Thoracic aorta (tissue), 2 donors: ENCODE measurements around the gene SELENOK. TPM values are rescaled to one million over a fixed set of nuclear protein-coding genes. Genes with fewer than 3 reads are reported as not detected.

Experiments used
- ATAC-seq: fragments of 150-250 bp; one replicate; pipeline ENCODE4 v1.8.0; 2017; ENCODE audit warnings: low read depth; ENCODE audit not compliant: insufficient number of reproducible peaks, low FRiP score
- DNase-seq: peaks from one replicate; pipeline ENCODE4 v3.0.0-alpha.2; 2020; ENCODE audit warnings: low spot score
- H3K27ac ChIP-seq, 2 donors: fragments of 200-600 bp; sonication (generic); 1 replicate in 1 of 2; 2 replicates in 1 of 2; pipeline ENCODE4 v1.5.1; 2016; ENCODE audit warnings: mild to moderate bottlenecking in 2 of 2, moderate library complexity in 2 of 2
- H3K27me3 ChIP-seq: fragments of 200-600 bp; sonication (generic); replicated peaks from 2 replicates; pipeline ENCODE4 v1.6.0; 2016; ENCODE audit warnings: mild to moderate bottlenecking; ENCODE audit not compliant: insufficient read depth
- H3K36me3 ChIP-seq: fragments of 200-600 bp; sonication (generic); one replicate; pipeline ENCODE4 v1.5.1; 2016
- H3K4me1 ChIP-seq, 2 donors: fragments of 200-600 bp; sonication (generic); 1 replicate in 1 of 2; 2 replicates in 1 of 2; pipeline versions ENCODE4 v1.5.1 to v1.6.0; 2016; ENCODE audit warnings: low read depth in 2 of 2, mild to moderate bottlenecking in 1 of 2; ENCODE audit not compliant: control insufficient read depth in 1 of 2
- H3K4me3 ChIP-seq: fragments of 200-600 bp; sonication (generic); 2 replicates; pipeline ENCODE4 v1.5.1; 2016; ENCODE audit warnings: mild to moderate bottlenecking
- H3K9me3 ChIP-seq: fragments of 200-600 bp; sonication (generic); 2 replicates; pipeline ENCODE4 v1.5.1; 2016
- CTCF ChIP-seq: fragments of 200-600 bp; sonication (generic); IDR thresholded peaks from one replicate; pipeline ENCODE4 v1.5.1; 2019; ENCODE audit warnings: antibody characterized with exemption
- total RNA-seq, 2 donors: library from RNA; depleted of rRNA; stranded (reverse); fragments of >200 nt; gene quantifications; one replicate each; pipeline versions ENCODE4 v1.1.0 to v1.2.3, GENCODE V29; 2016

The SELENOK gene
- total RNA-seq, 2 donors from 2014 or later, result 22.6 to 36.8 TPM

GRCh38 chr3:53846134-53846850, 45.4 kb downstream of the SELENOK start, which contains the start of the genes CHDH and IL17RB:
Gene CHDH (minus strand): TSS chr3:53846419. CDS start chr3:53824008, 22,411 bp downstream.
Gene IL17RB (plus strand): TSS chr3:53846568. CDS start chr3:53846589, 21 bp downstream.
- no peaks in the 10 kb centered on the region for H3K9me3 ChIP-seq
- DNase-seq, result no peak

GRCh38 chr3:53845881-53846133, 45.9 kb downstream of the SELENOK start:
- DNase-seq (no peak), ATAC-seq (no peak)
- no peak for TF ChIP-seq CTCF
- Histone ChIP-seq H3K27me3 (no peaks in the 10 kb centered on the region), H3K36me3 (no peaks in the 10 kb centered on the region), H3K4me1 (peaks cover 3 to 21% of the 10 kb centered on the region in 2 donors), H3K9me3 (no peaks in the 10 kb centered on the region), H3K27ac (peak overlapping the region in 1 of 2 donors; percentile 34), H3K4me3 (peak overlapping the region; percentile 82)

More at GRCh38 chr3:53846134-53846850, 45.4 kb downstream of the SELENOK start, which contains the start of the genes CHDH and IL17RB:
- Histone ChIP-seq H3K4me3 (peak within 1 kb of the TSS; percentile 82), H3K36me3 (no peaks in the 10 kb centered on the region), H3K27me3 (no peaks in the 10 kb centered on the region), H3K4me1 (peaks cover 3 to 21% of the 10 kb centered on the region in 2 donors), H3K27ac (peak within 1 kb of the TSS in 1 of 2 donors; percentile 34)
- TF ChIP-seq CTCF, result no peak
- no peak for ATAC-seq

GRCh38 chr3:53845103-53845880, 46.4 kb downstream of the SELENOK start:
- no peak for TF ChIP-seq CTCF
- DNase-seq (no peak), ATAC-seq (peak; percentile 51)
- Histone ChIP-seq H3K4me1 (peaks cover 3 to 21% of the 10 kb centered on the region in 2 donors), H3K9me3 (no peaks in the 10 kb centered on the region), H3K36me3 (no peaks in the 10 kb centered on the region), H3K27ac (peak overlapping the region in 1 of 2 donors; percentile 34), H3K27me3 (no peaks in the 10 kb centered on the region), H3K4me3 (peak overlapping the region; percentile 82)

- Histone ChIP-seq H3K4me3 (no peak overlapping the region), H3K9me3 (no peaks in the 10 kb centered on the region), H3K27me3 (no peaks in the 10 kb centered on the region), H3K27ac (no peak overlapping the region), H3K4me1 (peaks cover 3 to 21% of the 10 kb centered on the region in 2 donors), H3K36me3 (no peaks in the 10 kb centered on the region)
- ATAC-seq (no peak), DNase-seq (no peak)
- no peak for TF ChIP-seq CTCF
These were observed 47.2 kb downstream of the SELENOK start for GRCh38 chr3:53844262-53845102.
